Liver (tissue), 9 donors: Measurements from ENCODE around the gene CCM2. TPM values are rescaled to one million over a fixed set of nuclear protein-coding genes. Genes with fewer than 3 reads are reported as not detected.

Experiments used
- DNase-seq: peaks from one replicate; pipeline ENCODE4 v3.0.0-alpha.2; 2017; ENCODE audit warnings: low spot score
- H3K27ac ChIP-seq, 2 donors: one replicate each; pipeline ENCODE4 v1.7.0; 2013; ENCODE audit warnings: inconsistent platforms in 2 of 2, low read length in 2 of 2, control low read depth in 1 of 2, low read depth in 1 of 2, mild to moderate bottlenecking in 1 of 2
- H3K27me3 ChIP-seq, 4 donors: one replicate each; pipeline versions ENCODE4 v1.6.1 to v1.7.0; 2013; ENCODE audit warnings: low read length in 3 of 4, inconsistent platforms in 1 of 4, mild to moderate bottlenecking in 1 of 4, moderate library complexity in 1 of 4; ENCODE audit not compliant: control insufficient read depth in 4 of 4, insufficient read depth in 4 of 4
- H3K36me3 ChIP-seq, 4 donors: one replicate each; pipeline versions ENCODE4 v1.6.1 to v1.7.0; 2013; ENCODE audit warnings: low read length in 3 of 4, mild to moderate bottlenecking in 3 of 4, low read depth in 1 of 4, moderate library complexity in 1 of 4; ENCODE audit not compliant: control insufficient read depth in 4 of 4, insufficient read depth in 3 of 4
- H3K4me1 ChIP-seq, 4 donors: one replicate each; pipeline versions ENCODE4 v1.6.1 to v1.7.0; 2013; ENCODE audit warnings: low read length in 3 of 4, mild to moderate bottlenecking in 3 of 4, moderate library complexity in 1 of 4; ENCODE audit not compliant: control insufficient read depth in 4 of 4, insufficient read depth in 4 of 4
- H3K4me3 ChIP-seq, 3 donors: one replicate each; pipeline versions ENCODE4 v1.6.1 to v1.7.0; 2013; ENCODE audit warnings: low read length in 3 of 3, control low read depth in 1 of 3, low read depth in 1 of 3, mild to moderate bottlenecking in 1 of 3
- H3K9ac ChIP-seq, 2 donors: one replicate each; pipeline ENCODE4 v1.7.0; 2013; ENCODE audit warnings: low read length in 2 of 2, mild to moderate bottlenecking in 2 of 2, moderate library complexity in 2 of 2, control low read depth in 1 of 2, low read depth in 1 of 2
- H3K9me3 ChIP-seq, 4 donors: one replicate each; pipeline versions ENCODE4 v1.6.1 to v1.7.0; 2013; ENCODE audit warnings: low read length in 3 of 4; ENCODE audit not compliant: control insufficient read depth in 4 of 4
- EGR1 ChIP-seq, 2 donors: IDR thresholded peaks; 2 replicates each; pipeline ENCODE4 v1.6.1; 2016 to 2018; ENCODE audit warnings: antibody characterized with exemption in 2 of 2, low read depth in 2 of 2
- FOXA1 ChIP-seq: IDR thresholded peaks from 2 replicates; pipeline ENCODE4 v1.6.1; 2016; ENCODE audit warnings: antibody characterized with exemption
- HNF4A ChIP-seq, 2 donors: conservative IDR thresholded peaks; 2 replicates each; pipeline ENCODE4 v1.6.1; 2016; ENCODE audit warnings: antibody characterized with exemption in 2 of 2, mild to moderate bottlenecking in 2 of 2
- HNF4G ChIP-seq: IDR thresholded peaks from 2 replicates; pipeline ENCODE4 v1.6.1; 2016; ENCODE audit warnings: antibody characterized with exemption
- JUND ChIP-seq, 2 donors: IDR thresholded peaks; 2 replicates each; pipeline ENCODE4 v1.6.1; 2016; ENCODE audit warnings: antibody characterized with exemption in 2 of 2
- MAX ChIP-seq: IDR thresholded peaks from 2 replicates; pipeline ENCODE4 v1.6.1; 2016; ENCODE audit warnings: antibody characterized with exemption
- NR2F2 ChIP-seq: IDR thresholded peaks from 2 replicates; pipeline ENCODE4 v1.6.1; 2016; ENCODE audit warnings: antibody characterized with exemption
- REST ChIP-seq: IDR thresholded peaks from 2 replicates; pipeline ENCODE4 v1.6.1; 2016; ENCODE audit warnings: antibody characterized with exemption, mild to moderate bottlenecking
- RXRA ChIP-seq, 2 donors: IDR thresholded peaks; 2 replicates each; pipeline ENCODE4 v1.6.1; 2017 to 2018; ENCODE audit warnings: antibody characterized with exemption in 2 of 2, mild to moderate bottlenecking in 1 of 2
- SP1 ChIP-seq: IDR thresholded peaks from 2 replicates; pipeline ENCODE4 v1.6.1; 2018; ENCODE audit warnings: antibody characterized with exemption, mild to moderate bottlenecking
- TAF1 ChIP-seq: conservative IDR thresholded peaks from 2 replicates; pipeline ENCODE4 v1.6.1; 2016; ENCODE audit warnings: antibody characterized with exemption, mild to moderate bottlenecking
- YY1 ChIP-seq: IDR thresholded peaks from 2 replicates; pipeline ENCODE4 v1.6.1; 2016; ENCODE audit warnings: antibody characterized with exemption, mild to moderate bottlenecking
- WGBS: extraction: QIAGEN DNeasy Blood & Tissue Kit; methylation state at CpG from one replicate; pipeline ENCODE4 v1.1.7; 2013; 5-methylcytosine and 5-hydroxymethylcytosine counted together
- polyA plus RNA-seq, 2 donors: library from polyadenylated mRNA; stranded (reverse) in 1 of 2; unstranded in 1 of 2; fragments of 200-250 nt in 1 of 2; fragments of >200 nt in 1 of 2; fragmentation: Nextera tagmentation in 1 of 2; extraction: Ambion mirVana in 1 of 2; gene quantifications; one replicate each; pipeline versions ENCODE4 v1.2.1 to v1.2.3, GENCODE V29; 2013 to 2015
- total RNA-seq, 2 donors: library from RNA; depleted of rRNA; stranded (reverse); fragments of >200 nt; gene quantifications; one replicate each; pipeline ENCODE4 v1.2.3, GENCODE V29; 2014
- donor health status: healthy.
- donor health status: healthy.
- donor health status: healthy.
- donor health status: healthy.
- donor health status: healthy.

CCM2 gene
- total and polyA plus RNA-seq, 4 donors, result 26.3 to 65.0 (median 47.5) TPM

GRCh38 chr7:45084336-45084735 is 84.3 kb downstream of the CCM2 start (continued):
- TF ChIP-seq TAF1 (no peak), FOXA1 (no peak)

GRCh38 chr7:45084901-45085618 is 85.1 kb downstream of the CCM2 start:
- Histone ChIP-seq H3K9ac (no peak overlapping the region), H3K27ac (no peak overlapping the region), H3K4me1 (peaks cover 0 to 3% (median 0%) of the 10 kb centered on the region in 4 donors), H3K4me3 (no peak overlapping the region), H3K9me3 (no peaks in the 10 kb centered on the region), H3K36me3 (no peaks in the 10 kb centered on the region), H3K27me3 (peaks cover 0 to 3% (median 0%) of the 10 kb centered on the region in 4 donors)
- DNase-seq, result no peak
- WGBS, result 81% methylated on average over 24 of the region's 24 CpGs
- no peak for TF ChIP-seq HNF4A (conservative IDR thresholded peaks at IDR 0.05)
- no peak for TF ChIP-seq RXRA (IDR thresholded peaks at IDR 0.05)
- TF ChIP-seq YY1, result no peak
- no peak for TF ChIP-seq NR2F2
- no peak for TF ChIP-seq JUND (IDR thresholded peaks at IDR 0.05)
- no peak for TF ChIP-seq TAF1
- TF ChIP-seq MAX, result no peak
- no peak for TF ChIP-seq FOXA1
- TF ChIP-seq SP1, result no peak
- no peak for TF ChIP-seq REST
- no peak for TF ChIP-seq EGR1 (IDR thresholded peaks at IDR 0.05; ENCODE audit: low read depth in 2 of 2)

GRCh38 chr7:45085619-45086200 is 85.7 kb downstream of the CCM2 start:
- no peak overlapping the region for H3K4me3 ChIP-seq
- peaks cover 0 to 3% (median 0%) of the 10 kb centered on the region in 4 donors for H3K4me1 ChIP-seq
- peaks cover 0 to 3% (median 0%) of the 10 kb centered on the region in 4 donors for H3K27me3 ChIP-seq
- H3K36me3 ChIP-seq, result no peaks in the 10 kb centered on the region
- DNase-seq, result no peak
- H3K9ac ChIP-seq, result no peak overlapping the region
- no peak for TF ChIP-seq HNF4A (conservative IDR thresholded peaks at IDR 0.05)
- no peak for TF ChIP-seq HNF4G
- no peaks in the 10 kb centered on the region for H3K9me3 ChIP-seq
- H3K27ac ChIP-seq, result no peak overlapping the region
- WGBS, result 85% methylated on average over 23 of the region's 23 CpGs
